ENCODE results near the gene RWDD2A.

DNA sequence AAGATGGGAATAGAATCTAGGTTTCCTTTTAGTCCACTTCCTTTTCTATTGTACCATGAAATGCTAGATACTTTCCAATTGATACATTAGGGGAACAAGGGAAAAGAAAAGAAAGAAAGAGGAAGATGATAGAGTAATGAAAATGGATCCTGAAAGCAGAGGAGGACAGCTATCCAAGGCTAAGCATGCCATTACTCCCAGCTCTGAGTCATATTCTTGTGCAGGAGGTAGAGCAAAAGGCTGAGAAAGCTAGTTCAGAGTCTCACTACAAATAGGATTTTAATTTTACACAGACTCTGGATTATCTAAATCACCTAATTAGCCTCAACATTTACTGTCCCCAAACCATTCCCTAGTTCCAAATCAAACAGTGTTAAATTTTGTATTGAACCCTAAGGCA is 23.6 kb downstream of the RWDD2A start:
- no peak for TF ChIP-seq EZH2 (IDR thresholded peaks at IDR 0.05; ENCODE audit: borderline replicate concordance, low read depth, low read length, poor library complexity, severe bottlenecking)
- TF ChIP-seq, protein P1, sequence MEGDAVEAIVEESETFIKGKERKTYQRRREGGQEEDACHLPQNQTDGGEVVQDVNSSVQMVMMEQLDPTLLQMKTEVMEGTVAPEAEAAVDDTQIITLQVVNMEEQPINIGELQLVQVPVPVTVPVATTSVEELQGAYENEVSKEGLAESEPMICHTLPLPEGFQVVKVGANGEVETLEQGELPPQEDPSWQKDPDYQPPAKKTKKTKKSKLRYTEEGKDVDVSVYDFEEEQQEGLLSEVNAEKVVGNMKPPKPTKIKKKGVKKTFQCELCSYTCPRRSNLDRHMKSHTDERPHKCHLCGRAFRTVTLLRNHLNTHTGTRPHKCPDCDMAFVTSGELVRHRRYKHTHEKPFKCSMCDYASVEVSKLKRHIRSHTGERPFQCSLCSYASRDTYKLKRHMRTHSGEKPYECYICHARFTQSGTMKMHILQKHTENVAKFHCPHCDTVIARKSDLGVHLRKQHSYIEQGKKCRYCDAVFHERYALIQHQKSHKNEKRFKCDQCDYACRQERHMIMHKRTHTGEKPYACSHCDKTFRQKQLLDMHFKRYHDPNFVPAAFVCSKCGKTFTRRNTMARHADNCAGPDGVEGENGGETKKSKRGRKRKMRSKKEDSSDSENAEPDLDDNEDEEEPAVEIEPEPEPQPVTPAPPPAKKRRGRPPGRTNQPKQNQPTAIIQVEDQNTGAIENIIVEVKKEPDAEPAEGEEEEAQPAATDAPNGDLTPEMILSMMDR (conservative IDR thresholded peaks at IDR 0.05; ENCODE audit: low read depth, low read length): no peak
